ENCODE results near the gene SLC29A4.
"Not testable (repeated sequence)": the region's sequence is repeated elsewhere in the genome, so short reads cannot be mapped to it uniquely, and the experiment has no call there.

DNA sequence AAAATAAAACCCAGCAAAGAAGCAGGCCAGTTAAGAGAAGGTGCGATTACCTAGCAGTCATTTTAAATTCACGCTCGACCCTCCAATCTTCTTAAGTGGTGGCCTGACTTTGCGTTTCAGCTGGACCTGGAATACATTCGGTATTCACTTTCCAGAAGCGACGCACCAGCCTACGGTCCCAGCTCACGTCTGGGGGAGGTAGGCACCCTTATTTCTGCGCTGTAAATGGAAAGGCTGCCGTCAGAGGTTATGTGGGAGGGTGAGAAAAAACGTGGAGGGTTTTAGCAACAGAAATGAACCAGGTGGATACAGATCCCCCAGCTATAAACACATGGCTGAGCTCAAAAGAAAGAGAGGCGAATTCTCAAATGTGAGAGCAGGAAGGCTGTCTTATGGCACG, 29.2 kb upstream of the SLC29A4 start:
- TF ChIP-seq EZH2phosphoT487 (IDR thresholded peaks at IDR 0.05; ENCODE audit: low read length), result not testable (repeated sequence)
- TF ChIP-seq, protein P1, sequence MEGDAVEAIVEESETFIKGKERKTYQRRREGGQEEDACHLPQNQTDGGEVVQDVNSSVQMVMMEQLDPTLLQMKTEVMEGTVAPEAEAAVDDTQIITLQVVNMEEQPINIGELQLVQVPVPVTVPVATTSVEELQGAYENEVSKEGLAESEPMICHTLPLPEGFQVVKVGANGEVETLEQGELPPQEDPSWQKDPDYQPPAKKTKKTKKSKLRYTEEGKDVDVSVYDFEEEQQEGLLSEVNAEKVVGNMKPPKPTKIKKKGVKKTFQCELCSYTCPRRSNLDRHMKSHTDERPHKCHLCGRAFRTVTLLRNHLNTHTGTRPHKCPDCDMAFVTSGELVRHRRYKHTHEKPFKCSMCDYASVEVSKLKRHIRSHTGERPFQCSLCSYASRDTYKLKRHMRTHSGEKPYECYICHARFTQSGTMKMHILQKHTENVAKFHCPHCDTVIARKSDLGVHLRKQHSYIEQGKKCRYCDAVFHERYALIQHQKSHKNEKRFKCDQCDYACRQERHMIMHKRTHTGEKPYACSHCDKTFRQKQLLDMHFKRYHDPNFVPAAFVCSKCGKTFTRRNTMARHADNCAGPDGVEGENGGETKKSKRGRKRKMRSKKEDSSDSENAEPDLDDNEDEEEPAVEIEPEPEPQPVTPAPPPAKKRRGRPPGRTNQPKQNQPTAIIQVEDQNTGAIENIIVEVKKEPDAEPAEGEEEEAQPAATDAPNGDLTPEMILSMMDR (IDR thresholded peaks at IDR 0.05; ENCODE audit: low read length), result not testable (repeated sequence)

Data from MM.1S (cell line).